Measurements from ENCODE around the gene AKAP13. TPM values are rescaled to one million over a fixed set of nuclear protein-coding genes. Genes with fewer than 3 reads are reported as not detected.

AKAP13 gene
- polyA plus RNA-seq, 2 of the 4 experiments (the other 2 are of a cell fraction), result 20.4 to 28.8 TPM

DNA sequence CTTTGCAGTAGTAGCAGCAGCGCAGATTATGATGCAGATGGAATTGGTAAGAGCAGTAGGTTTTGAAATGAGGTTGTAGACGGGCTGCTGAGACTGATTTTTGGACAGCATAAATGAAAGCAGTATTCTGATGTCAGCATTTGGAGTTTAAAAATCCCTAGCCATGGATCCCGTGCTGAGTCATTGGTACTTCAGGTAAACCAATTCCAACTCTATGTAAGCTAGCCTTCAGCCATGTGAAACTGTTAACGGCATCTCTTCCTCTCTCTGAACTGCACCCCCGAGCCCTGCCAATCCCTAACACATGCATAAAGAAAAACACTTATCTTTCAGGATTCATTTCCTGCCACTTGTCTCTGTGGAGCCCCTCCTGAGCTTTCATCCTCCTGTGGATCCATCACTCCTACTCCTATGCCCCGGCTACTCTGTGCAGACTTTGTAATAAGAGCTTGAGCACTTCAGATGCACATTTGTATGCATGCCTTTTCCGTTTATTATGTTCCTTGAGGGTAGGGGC is 119.0 kb downstream of the AKAP13 start:
- TF ChIP-seq, protein P1, sequence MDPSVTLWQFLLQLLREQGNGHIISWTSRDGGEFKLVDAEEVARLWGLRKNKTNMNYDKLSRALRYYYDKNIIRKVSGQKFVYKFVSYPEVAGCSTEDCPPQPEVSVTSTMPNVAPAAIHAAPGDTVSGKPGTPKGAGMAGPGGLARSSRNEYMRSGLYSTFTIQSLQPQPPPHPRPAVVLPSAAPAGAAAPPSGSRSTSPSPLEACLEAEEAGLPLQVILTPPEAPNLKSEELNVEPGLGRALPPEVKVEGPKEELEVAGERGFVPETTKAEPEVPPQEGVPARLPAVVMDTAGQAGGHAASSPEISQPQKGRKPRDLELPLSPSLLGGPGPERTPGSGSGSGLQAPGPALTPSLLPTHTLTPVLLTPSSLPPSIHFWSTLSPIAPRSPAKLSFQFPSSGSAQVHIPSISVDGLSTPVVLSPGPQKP (IDR thresholded peaks at IDR 0.05; ENCODE audit: low read depth, low read length), result no peak
- TF ChIP-seq CHD2 (IDR thresholded peaks at IDR 0.05; ENCODE audit: low read length, partially characterized antibody), result no peak
- no peak for TF ChIP-seq TP53 (CRISPR knock-in tag; IDR thresholded peaks at IDR 0.05)
- TF ChIP-seq, protein P2, sequence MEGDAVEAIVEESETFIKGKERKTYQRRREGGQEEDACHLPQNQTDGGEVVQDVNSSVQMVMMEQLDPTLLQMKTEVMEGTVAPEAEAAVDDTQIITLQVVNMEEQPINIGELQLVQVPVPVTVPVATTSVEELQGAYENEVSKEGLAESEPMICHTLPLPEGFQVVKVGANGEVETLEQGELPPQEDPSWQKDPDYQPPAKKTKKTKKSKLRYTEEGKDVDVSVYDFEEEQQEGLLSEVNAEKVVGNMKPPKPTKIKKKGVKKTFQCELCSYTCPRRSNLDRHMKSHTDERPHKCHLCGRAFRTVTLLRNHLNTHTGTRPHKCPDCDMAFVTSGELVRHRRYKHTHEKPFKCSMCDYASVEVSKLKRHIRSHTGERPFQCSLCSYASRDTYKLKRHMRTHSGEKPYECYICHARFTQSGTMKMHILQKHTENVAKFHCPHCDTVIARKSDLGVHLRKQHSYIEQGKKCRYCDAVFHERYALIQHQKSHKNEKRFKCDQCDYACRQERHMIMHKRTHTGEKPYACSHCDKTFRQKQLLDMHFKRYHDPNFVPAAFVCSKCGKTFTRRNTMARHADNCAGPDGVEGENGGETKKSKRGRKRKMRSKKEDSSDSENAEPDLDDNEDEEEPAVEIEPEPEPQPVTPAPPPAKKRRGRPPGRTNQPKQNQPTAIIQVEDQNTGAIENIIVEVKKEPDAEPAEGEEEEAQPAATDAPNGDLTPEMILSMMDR (IDR thresholded peaks at IDR 0.05), result no peak
- no peak for TF ChIP-seq EHMT2 (IDR thresholded peaks at IDR 0.05; ENCODE audit: low read depth)
- TF ChIP-seq PHF8 (IDR thresholded peaks at IDR 0.05; ENCODE audit: borderline replicate concordance, low read depth), result no peak
- TF ChIP-seq RFX5 (IDR thresholded peaks at IDR 0.05), result no peak
- TF ChIP-seq FOSL2 (IDR thresholded peaks at IDR 0.05), result no peak
- TF ChIP-seq FOSL2 (CRISPR knock-in tag; IDR thresholded peaks at IDR 0.05), result no peak
- TF ChIP-seq JUN (IDR thresholded peaks at IDR 0.05), result no peak
- no peak for TF ChIP-seq ZSCAN20 (CRISPR knock-in tag; IDR thresholded peaks at IDR 0.05)
- no peak for TF ChIP-seq HOXA7 (CRISPR knock-in tag; IDR thresholded peaks at IDR 0.05)
- H3K4me2 ChIP-seq, result peak overlapping the region; percentile 15; the same call in 2 of the 3 replicates
- H3K4me1 ChIP-seq, result peaks cover 55% of the 10 kb centered on the region
- ATAC-seq (no peak; a peak in 1 of 6 replicates), FAIRE-seq (peak; percentile 72), DNase-seq (ENCODE audit: low read depth in 1 of 2, low spot score in 1 of 2) (no peak)
- H3K4me3 ChIP-seq, result no peak overlapping the region
- peak overlapping the region in 1 of 2 experiments; percentile 23; a peak in 2 of 6 replicates for H3K27ac ChIP-seq
- 65% methylated on average over 7 of the region's 7 CpGs for WGBS (ENCODE audit: missing lambda C conversion rate)
- no peaks in the 10 kb centered on the region for H3K9me3 ChIP-seq
- ChIA-PET CTCF (interaction anchor here (0.6 to 9.6 kb wide), 7 partner anchors 8 to 203 kb away, joined by 3 to 56 read pairs (median 10); no protein-coding TSS in a partner anchor), POLR2A (no interaction called here)

GRCh38 chr15:85500060-85500708 is 119.8 kb downstream of the AKAP13 start:
- H3K27ac ChIP-seq, result no peak overlapping the region; a peak in 2 of 6 replicates
- no peak for TF ChIP-seq KDM1A (IDR thresholded peaks at IDR 0.05; ENCODE audit: low read depth)
- no peak for TF ChIP-seq EP300 (IDR thresholded peaks at IDR 0.05)
- TF ChIP-seq NFE2L2 (conservative IDR thresholded peaks at IDR 0.05; ENCODE audit: low read length), result no peak
- no peak for TF ChIP-seq RAD21 (conservative IDR thresholded peaks at IDR 0.05 in 1 of 2, IDR thresholded peaks at IDR 0.05 in 1 of 2)
- TF ChIP-seq RFX5 (IDR thresholded peaks at IDR 0.05), result no peak
- TF ChIP-seq HOXB5 (CRISPR knock-in tag; IDR thresholded peaks at IDR 0.05), result no peak
- TF ChIP-seq JUN (IDR thresholded peaks at IDR 0.05), result no peak
- no peak for TF ChIP-seq HOXB13 (CRISPR knock-in tag; IDR thresholded peaks at IDR 0.05; ENCODE audit: low read depth)
- TF ChIP-seq, protein P1 (IDR thresholded peaks at IDR 0.05; ENCODE audit: low read depth, low read length), result no peak
- TF ChIP-seq, protein P3, sequence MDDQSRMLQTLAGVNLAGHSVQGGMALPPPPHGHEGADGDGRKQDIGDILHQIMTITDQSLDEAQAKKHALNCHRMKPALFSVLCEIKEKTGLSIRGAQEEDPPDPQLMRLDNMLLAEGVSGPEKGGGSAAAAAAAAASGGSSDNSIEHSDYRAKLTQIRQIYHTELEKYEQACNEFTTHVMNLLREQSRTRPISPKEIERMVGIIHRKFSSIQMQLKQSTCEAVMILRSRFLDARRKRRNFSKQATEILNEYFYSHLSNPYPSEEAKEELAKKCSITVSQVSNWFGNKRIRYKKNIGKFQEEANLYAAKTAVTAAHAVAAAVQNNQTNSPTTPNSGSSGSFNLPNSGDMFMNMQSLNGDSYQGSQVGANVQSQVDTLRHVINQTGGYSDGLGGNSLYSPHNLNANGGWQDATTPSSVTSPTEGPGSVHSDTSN (IDR thresholded peaks at IDR 0.05), result no peak
- no peak for TF ChIP-seq MAFK (IDR thresholded peaks at IDR 0.05; ENCODE audit: partially characterized antibody)
- TF ChIP-seq, protein P4, sequence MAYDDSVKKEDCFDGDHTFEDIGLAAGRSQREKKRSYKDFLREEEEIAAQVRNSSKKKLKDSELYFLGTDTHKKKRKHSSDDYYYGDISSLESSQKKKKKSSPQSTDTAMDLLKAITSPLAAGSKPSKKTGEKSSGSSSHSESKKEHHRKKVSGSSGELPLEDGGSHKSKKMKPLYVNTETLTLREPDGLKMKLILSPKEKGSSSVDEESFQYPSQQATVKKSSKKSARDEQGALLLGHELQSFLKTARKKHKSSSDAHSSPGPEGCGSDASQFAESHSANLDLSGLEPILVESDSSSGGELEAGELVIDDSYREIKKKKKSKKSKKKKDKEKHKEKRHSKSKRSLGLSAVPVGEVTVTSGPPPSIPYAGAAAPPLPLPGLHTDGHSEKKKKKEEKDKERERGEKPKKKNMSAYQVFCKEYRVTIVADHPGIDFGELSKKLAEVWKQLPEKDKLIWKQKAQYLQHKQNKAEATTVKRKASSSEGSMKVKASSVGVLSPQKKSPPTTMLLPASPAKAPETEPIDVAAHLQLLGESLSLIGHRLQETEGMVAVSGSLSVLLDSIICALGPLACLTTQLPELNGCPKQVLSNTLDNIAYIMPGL (CRISPR knock-in tag; IDR thresholded peaks at IDR 0.05; ENCODE audit: borderline replicate concordance), result no peak
- TF ChIP-seq ZNF302 (CRISPR knock-in tag; IDR thresholded peaks at IDR 0.05), result no peak
- no peak for TF ChIP-seq GATA3 (IDR thresholded peaks at IDR 0.05; ENCODE audit: borderline replicate concordance)
- no peak for TF ChIP-seq MAZ (IDR thresholded peaks at IDR 0.05; ENCODE audit: borderline replicate concordance, low read depth, low read length)
- TF ChIP-seq EHMT2 (IDR thresholded peaks at IDR 0.05; ENCODE audit: low read depth), result no peak
- TF ChIP-seq TP53 (CRISPR knock-in tag; IDR thresholded peaks at IDR 0.05), result no peak
- no peak for TF ChIP-seq TFCP2L1 (CRISPR knock-in tag; IDR thresholded peaks at IDR 0.05)
- ChIA-PET POLR2A (no interaction called here), CTCF (interaction anchor here (0.6 to 9.6 kb wide), 8 partner anchors 9 to 209 kb away, joined by 3 to 56 read pairs (median 6); no protein-coding TSS in a partner anchor)
- FAIRE-seq, result peak; percentile 13
- H3K9me3 ChIP-seq, result no peaks in the 10 kb centered on the region
- H3K4me1 ChIP-seq, result peaks cover 53% of the 10 kb centered on the region
- DNase-seq (ENCODE audit: low read depth in 1 of 2, low spot score in 1 of 2), result no peak
- H3K4me3 ChIP-seq, result no peak overlapping the region
- peak overlapping the region; percentile 15; the same call in 2 of the 3 replicates for H3K4me2 ChIP-seq
- WGBS (ENCODE audit: missing lambda C conversion rate), result 72% methylated on average over 6 of the region's 6 CpGs
- no peak for ATAC-seq
